Epithelial cell of umbilical artery (primary cell): ENCODE data around the gene SCIN. TPM values are rescaled to one million over a fixed set of nuclear protein-coding genes. Genes with fewer than 3 reads are reported as not detected.

Experiments
- total RNA-seq: library from RNA; depleted of rRNA; stranded (reverse); fragments of >200 nt; gene quantifications from 2 replicates; pipeline ENCODE4 v1.2.3, GENCODE V29; 2014

The SCIN gene
- 0.15 and 0.32 TPM in 2 replicates for total RNA-seq

DNA sequence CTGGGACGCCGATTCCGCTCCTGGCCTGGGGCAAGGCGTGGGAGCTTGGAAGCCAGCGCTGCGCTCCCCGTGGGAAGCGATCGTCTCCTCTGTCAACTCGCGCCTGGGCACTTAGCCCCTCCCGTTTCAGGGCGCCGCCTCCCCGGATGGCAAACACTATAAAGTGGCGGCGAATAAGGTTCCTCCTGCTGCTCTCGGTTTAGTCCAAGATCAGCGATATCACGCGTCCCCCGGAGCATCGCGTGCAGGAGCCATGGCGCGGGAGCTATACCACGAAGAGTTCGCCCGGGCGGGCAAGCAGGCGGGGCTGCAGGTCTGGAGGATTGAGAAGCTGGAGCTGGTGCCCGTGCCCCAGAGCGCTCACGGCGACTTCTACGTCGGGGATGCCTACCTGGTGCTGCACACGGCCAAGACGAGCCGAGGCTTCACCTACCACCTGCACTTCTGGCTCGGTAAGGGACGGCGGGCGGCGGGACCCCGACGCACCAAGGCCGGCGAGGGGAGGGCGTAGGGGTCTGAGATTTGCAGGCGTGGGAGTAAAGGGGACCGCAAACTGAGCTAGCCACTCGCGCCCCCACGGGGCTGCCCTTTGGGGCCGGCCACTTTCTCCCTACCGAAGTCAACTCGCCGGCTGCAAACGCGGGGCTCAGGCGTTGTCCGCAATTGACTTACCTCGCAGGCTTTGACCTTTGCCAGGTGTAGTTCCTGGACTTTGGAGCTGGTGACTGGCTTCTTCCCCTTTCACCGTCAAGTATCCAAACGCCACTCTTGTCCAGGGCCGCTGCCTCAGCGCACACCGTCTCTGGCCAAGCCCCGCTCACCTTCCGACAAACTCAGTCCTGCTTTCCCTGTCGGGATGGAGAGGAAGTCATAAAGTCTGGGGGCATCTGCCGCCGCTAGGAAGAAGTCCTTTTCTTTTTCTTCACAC, at the start of gene SCIN:
TSS of gene SCIN (plus strand) at position 187 of the 928 bp plus-strand sequence. CDS start at position 254, 67 bp downstream.

DNA sequence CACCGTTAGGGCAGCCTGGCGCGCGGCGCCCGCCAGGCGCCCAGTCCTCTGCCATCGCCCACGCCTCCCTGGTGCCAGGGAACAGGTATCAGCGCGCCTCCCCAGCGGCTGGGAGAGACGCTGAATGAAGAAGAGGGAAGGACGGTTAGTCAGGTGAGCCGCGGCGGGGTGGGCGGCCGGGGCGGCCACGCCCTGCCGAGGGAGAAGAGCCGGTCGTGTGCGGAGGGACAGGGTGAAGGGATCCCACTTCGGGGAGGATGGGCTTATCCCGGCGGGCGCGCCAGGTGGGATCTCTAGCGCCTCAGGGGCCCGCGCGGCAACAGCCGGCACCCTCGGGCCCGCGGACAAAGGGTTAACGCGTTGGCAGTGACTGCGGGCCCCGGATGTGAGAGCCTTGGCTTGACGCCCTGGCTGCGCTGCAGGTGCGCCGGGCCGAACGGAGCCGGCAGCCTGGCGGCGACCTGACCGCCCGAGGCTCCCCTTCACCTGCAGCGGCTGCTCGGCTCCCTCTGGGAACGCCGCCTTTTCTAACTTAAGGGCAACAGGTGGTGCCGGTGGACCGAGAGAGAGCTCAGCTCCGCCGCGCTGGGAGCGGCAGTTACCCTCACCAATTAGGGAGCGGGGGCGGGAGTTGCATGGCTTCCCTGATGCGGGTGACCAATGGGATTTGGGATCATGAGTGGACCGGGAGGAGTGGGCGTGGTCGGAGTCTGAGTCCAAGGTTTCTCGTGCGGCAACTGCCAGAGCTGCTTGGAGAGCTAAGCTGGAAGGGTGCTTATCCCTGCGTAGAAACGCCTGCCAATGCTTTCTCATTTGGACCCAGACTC, 116.6 kb downstream of the SCIN start, which contains the start of gene ARL4A:
TSS of gene ARL4A (plus strand) at position 743 of the 827 bp plus-strand sequence. CDS start 622 bp downstream, outside the sequence.

Other genes starting within 250 kb of the SCIN start
- gene VWDE, start 166.9 kb upstream of the SCIN start, total RNA-seq, result 0.65 and 1.7 TPM in 2 replicates
- gene ARL4A, start 116.9 kb downstream of the SCIN start, total RNA-seq, result 68.5 and 77.8 TPM in 2 replicates